ENCODE data around the gene KLRB1.
"Not testable (repeated sequence)": the region's sequence is repeated elsewhere in the genome, so short reads cannot be mapped to it uniquely, and the experiment has no call there.

The KLRB1 gene

DNA sequence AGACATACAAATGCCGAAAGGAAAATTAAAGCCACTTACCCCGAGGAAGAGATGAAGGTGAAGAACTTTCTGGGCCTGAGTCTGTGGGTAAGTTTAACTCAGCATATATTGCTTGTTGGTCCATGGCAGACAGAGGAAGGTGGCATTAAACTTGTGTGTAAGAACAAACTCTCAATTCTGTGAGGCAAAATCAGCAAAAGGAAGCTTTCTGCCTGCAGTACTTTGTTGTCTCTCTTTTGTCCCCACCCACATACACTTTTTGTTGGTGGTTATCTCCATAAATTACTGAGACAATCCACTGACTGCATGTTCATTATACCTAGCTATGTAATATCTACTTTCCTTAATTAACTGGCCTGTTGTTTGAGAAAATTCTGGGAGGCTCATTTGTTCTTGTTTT lies at the start of gene KLRB1:
Gene KLRB1, minus strand, starts transcription at position 201 of the 400 bp plus-strand sequence. Its CDS starts 77 bp downstream, at position 124.
- no peak for DNase-seq

GRCh38 chr12:9651265-9651729 lies 43.6 kb upstream of the KLRB1 start:
- DNase-seq, result no peak

- DNase-seq, result no peak
These were observed 42.4 kb upstream of the KLRB1 start for GRCh38 chr12:9650151-9650576.

DNA sequence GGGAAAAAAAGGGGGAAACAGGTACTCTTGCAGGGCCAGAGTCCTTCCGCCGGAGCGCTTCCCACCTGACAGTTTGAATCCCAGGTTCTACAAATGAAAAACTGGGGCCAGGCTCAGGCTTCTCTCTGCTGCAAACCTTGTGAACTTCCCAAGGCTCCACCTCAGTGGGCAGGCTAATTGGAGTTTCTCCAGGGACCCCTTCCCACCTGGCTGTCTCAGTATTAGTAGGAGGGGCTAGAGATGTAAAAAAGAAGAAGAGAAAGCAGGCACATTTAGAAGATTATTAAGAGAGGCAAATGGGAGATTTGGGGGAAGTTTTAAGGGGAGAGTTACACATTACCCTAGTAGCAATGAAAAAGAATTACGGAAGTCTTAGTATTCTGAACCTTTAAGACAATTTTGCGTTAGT lies 41.8 kb upstream of the KLRB1 start:
- DNase-seq, result no peak

DNA sequence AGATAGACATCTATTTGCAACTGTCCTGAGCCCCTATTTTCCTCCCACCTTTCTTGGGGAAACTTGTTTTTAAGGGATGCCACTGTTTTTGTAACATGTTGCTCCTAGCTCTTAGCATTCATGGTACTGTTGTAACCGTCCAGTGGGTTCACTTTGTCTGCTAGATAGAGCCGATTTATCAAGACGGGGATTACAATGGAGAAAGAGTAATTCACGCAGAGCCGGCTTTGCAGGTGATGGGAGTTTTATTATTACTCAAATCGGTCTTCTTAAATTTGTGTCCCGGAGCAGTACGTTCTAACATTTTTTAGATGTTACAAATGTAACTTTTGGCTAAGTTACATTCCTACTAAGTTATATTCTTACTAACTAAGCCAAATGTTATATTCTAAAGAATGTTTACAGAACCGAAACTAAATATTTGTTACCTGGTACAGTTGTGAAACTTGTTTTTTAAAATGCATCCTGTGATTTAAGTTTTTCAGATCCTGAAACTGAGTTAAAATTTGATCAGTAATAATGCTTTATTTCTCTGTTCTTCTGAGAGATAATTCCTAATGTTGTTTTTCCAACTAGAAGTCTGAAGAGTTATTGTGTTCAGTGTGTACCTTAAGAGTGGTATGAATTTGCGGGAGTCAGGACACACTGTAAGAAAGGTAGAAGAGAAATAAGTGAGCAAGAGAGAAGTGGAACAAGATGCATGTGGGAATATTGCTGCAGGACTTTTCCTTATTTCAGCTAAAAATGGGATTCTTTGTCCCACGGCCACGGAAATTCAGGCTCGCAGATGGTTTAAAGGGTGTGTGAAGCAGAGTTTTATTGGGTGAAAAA lies 41.2 kb upstream of the KLRB1 start:
- DNase-seq, result no peak

DNA sequence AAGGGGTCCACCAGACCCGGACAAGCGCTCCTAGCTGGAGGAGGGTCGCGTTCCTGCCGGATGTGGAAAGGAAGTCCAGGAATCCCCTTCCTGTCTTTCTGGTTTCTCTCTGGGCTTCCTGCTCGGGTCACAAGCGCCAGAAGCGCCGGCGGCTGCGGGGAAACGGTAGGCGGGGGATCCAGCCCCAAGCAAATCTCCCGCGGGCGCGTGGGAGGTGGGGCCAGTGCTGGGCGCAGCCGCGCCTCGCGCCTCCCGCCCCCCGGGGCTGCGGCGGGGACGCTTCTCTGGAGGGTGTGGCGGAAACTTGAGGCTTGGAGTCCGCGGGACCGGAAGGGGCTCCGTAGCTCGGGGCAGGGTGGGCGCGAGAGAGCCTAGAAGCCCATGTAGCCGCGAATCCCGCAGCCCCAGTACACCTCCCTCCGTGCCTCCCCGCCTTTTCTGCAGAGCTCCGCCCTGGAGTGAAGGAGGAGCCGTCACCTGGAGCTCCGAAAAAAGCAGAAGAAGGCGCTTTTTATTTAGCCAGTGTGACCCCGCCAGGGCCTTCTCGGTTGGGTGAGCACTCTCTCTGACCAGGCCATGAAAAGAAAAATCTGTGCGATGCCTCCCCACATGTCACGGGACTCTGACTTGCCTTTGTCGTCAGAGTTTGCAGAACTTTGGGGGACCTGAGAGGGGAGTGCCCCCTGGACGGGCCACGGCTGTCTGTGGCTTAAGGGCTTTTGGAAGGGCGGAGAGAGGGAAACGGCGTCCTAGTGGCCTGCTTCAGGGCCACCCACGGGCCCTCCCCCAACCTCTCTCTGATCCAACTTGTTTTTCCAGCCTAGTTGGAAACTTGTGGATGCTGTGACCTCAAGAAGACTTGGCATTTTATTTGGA lies 40.3 kb upstream of the KLRB1 start:
- DNase-seq, result no peak

DNA sequence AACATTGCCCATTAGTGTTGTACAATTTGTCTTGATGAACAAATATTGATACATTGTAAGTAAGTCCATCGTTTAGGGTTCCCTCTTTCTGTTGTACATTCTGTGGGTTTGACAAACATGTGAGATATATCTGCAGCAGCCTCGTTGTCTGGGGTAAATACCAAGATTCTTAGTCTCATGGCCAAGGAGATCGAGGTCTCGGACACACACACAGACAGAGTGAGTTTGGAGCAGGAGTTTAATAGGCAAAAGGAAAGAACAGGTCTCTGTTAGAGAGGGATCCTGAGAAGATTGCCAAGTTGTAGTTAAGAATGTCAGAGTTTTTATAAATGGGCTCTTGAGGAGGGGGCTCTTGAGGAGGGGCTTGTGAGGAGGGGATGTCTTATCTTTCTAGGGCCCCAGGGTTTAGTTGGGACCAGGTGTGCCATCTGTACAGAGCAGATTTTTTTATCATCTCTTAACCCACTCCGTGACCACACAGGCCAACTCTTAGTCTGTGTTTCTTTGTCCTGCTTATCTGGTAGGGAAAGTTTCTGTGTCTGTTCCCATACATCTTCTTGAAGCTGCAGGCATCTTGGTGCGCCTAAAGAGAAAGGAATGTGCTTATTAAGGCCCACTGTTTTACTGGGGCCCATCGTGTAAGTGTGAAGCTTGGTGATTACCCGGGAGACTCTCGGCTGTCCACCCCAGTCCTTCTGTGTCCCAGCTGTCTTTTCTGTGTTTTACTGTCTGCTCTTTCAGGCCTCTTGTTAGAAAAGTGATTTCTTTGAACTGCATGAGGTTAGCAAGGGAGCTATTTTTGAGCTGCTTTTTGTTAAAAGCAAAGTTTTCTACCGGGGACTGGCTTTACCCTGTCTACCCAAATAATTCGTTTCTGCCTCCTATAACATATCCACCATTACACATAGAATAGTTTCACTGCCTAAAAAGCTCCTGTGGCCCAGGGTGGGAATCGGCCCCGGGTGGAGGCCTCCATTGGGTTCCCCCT lies 39.4 kb upstream of the KLRB1 start:
- DNase-seq, result no peak

DNA sequence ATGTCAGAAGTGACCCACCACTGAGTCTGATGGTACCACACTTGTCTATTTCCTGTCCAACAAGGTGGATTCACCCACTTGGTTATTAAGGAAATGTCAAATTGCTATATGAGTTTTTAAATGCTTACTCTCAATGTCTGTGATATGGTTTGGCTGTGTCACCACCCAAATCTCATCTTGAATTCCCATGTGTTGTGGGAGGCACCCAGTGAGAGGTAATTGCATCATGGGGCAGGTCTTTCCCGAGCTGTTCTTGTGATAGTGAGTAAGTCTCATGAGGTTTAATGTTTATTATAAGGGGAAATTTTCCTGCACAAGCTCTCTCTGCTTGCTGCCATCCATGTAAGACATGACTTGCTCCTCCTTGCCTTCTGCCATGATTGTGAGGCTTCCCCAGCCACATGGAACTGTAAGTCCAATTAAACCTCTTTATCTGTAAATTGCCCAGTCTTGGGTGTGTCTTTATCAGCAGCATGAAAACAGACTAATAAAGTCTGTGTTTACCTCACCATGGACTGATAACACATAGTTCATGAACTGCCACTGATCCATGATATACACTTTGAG lies 37.4 kb upstream of the KLRB1 start:
- DNase-seq, result not testable (repeated sequence)

DNA sequence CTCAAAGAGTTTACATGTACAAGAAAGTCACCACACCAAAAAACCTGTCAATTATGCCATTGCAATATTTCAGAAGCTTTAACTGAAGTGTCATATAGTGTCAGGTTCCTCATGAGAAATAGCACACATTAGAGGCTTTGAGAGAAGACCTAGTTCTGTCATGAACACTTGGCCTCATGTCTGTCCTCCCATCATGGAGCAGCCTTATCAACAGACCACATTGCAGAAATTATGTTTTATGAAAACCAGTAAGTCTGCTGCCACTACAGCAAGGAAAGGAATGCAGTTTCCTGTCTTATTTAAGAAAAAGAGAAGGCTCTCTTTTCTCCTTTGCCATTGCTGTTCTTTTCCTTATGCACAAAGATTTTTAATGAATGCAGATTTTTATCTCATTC lies 35.5 kb upstream of the KLRB1 start:
- no peak for DNase-seq

DNA sequence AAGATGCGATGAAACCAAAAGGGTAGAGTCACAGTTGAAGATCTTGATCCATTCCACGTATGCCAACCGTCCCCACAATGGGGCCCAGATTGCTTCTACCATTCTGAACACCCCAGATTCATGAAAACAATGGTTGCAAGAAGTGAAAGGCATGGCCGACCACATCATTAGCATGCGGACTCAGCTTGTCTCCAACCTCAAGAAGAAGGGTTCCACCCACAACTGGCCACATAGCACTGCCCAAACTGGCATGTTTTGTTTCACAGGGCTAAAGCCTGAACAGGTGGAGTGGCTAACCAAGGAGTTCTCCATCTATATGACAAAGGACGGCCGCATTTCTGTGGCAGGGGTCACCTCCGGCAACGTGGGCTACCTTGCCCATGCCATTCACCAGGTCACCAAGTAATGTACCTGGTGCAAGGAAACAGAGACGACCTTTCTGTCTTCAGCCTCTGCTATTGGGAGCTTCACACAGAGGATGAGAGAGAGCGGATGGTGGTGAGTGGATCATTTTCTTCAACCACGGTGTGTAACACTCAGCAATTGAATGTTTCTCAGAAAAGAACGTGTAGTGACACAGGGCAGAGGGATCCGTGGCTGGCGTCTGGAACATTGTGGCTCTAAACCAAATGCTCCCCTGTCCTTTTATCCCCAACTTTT lies 35.0 kb upstream of the KLRB1 start:
- no peak for DNase-seq

- no peak for DNase-seq
These were observed 32.3 kb upstream of the KLRB1 start for GRCh38 chr12:9640024-9640423.

- no peak for DNase-seq
These were observed 29.1 kb upstream of the KLRB1 start for GRCh38 chr12:9636851-9637206.

DNA sequence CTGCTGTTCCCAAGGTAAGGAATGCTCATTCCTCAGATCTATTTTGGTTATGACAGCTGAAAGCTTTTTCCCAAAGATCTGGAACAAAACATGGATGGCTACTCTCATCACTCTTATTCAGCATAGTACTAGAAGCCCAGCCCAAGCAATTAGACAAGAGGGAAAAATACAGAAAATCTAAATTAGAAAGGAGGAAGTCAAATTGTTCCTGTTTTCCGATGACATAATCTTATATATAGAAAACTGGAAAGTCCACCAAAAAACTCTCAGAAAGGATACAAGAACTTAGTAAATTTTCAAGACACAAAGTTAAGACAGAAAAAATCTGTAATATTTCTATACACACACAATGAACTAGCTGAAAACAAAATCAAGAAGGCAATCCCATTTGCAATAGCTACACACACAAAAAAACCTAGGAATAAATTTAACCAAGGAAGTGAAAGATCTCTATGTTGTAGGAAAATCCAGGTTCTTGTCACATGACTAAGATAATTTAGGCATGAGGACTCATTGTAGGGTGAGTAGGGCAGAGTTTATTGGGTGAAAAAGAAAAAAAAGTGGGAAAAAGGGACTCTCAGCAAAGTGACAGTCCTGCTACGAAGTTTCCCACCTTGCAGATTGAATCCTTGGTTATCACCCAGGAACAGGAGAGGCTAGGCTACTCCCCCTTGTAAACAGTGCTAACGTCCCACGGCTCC lies 28.6 kb upstream of the KLRB1 start:
- DNase-seq, result no peak

GRCh38 chr12:9634969-9635754 lies 27.4 kb upstream of the KLRB1 start:
- DNase-seq, result no peak

GRCh38 chr12:9634177-9634803 lies 26.6 kb upstream of the KLRB1 start:
- no peak for DNase-seq

DNA sequence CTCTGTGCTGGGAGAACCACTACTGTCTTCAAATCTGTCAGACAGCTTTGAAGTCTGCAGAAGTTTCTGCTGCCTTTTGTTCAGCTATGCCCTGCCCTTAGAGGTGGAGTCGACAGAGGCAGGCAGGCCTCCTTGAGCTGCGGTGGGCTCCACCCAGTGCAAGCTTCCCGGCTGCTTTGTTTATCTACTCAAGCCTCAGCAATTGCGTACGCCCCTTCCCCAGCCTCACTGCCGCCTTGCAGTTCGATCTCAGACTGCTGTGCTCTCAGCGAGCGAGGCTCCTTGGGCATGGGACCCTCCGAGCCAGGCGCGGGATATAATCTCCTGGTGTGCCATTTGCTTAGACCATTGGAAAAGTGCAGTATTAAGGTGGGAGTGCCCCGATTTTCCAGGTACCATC lies 25.1 kb upstream of the KLRB1 start:
- no peak for DNase-seq

- DNase-seq, result no peak
These were observed 19.1 kb upstream of the KLRB1 start for GRCh38 chr12:9626821-9627220.

DNA sequence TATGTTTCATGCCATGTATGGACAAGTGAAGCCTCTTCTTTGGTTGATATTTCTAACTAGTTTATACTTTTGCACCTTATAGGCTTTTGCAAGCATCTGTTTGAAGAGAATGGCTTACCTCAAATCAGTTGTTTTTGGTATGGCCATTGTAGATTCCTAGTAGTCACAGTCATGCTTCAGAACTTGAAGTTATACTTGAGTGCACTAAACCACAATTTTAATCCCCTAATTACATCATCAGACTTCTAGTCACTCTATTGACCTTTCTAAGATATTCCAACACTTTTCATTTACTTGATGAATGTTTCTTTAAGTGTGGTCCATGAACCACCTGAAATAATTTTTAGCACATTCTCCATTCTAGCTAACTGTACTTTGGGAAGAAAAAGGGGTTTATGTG lies 18.6 kb upstream of the KLRB1 start:
- no peak for DNase-seq

- DNase-seq, result no peak
These were observed 17.3 kb upstream of the KLRB1 start for GRCh38 chr12:9625019-9625418.

Data from cortex of kidney (tissue), 1 donor.